Stimulated activated CD4-positive, alpha-beta T cell treated with anti-CD3 and anti-CD28 coated beads, Interleukin-2, amount 100 ng/mL, for 4 hours (primary cell): ENCODE results near the gene BCL2.

Source experiments
- DNase-seq: peaks from one replicate; pipeline ENCODE4 v3.0.0-alpha.2; 2020; ENCODE audit warnings: low read depth

BCL2 gene

GRCh38 chr18:63083555-63083954 lies 236.0 kb downstream of the BCL2 start:
- no peak for DNase-seq

GRCh38 chr18:63083020-63083531 lies 236.5 kb downstream of the BCL2 start:
- no peak for DNase-seq

DNA sequence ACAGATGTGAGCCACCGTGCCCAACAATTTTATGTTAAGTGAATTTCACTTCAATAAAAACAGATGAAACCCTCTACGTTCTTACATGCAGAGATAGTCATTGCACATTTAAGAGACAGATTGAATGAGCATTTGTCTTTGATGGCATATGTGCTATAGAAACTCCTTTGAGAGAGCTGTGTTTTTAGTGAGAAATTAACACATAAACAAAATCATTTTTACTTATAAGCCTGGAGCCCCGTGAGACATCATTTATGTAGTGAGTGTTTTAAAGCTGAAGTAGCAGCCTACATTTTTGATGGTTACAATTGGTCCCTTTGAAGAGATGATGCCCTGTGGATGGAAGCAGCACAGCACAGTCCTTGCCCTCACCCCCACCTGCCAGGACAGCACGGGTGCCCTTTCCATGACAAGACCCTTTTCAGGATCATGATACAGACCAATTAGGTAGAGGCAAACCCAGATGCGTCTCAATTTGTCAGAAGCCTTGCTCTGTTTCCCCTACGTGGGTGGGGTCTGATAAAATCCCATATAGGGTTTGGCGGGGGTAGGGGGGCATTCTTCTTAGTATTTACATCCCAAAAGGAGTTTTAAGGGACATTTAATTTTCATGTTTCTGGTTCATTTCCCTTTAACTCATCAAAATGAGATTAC lies 237.1 kb downstream of the BCL2 start:
- DNase-seq: no peak

DNA sequence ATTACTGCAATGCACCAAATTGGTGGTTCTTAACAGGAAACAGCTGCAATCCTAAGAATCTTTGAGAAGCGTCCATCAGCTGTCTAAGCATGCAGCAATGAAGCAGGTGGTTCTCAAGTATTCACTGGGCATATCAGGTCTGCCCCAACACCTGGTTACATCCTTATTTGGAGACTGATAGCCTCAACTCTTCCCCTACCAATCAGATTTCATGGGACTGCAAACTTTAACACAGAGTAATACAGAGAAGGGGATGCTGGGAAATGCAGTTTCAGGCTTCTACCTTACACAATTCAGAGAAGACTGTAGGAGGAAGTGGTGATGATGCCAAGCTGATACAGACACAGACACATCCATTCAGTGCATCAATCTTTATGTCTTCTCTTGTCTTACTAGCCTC lies 240.5 kb downstream of the BCL2 start:
- no peak for DNase-seq

GRCh38 chr18:63078471-63078870 lies 241.1 kb downstream of the BCL2 start:
- no peak for DNase-seq

DNA sequence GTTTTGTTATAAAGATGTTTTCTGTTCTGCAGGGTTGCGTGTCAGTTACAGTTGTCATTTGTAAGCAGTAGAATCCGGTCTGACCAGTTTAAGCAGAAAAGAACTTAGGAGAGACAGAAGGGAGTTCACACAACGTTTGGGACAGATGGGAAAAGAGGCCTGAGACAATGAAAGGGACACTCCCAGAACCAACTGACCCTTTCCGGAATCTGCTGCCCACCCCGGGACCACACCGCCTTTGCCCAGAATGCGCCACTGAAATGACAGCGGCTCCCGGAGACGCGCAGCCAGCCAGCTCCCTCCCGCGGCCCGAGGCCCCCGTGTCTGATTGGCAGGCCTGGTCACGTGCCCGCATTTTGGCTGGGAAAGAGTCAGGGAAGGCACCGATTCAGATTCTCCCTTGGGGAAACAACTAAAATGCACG lies 244.6 kb downstream of the BCL2 start:
- DNase-seq: peak; percentile 21

GRCh38 chr18:63073481-63073880 lies 246.1 kb downstream of the BCL2 start:
- DNase-seq: no peak
